GM12892 (cell line): ENCODE results near the gene OGT.
"Not testable (repeated sequence)": the region's sequence is repeated elsewhere in the genome, so short reads cannot be mapped to it uniquely, and the experiment has no call there.

Experiments used
- DNase-seq: peaks from one replicate; pipeline ENCODE4 v3.0.0; 2011; ENCODE audit not compliant: insufficient read length
- FAIRE-seq: peaks from 2 replicates; lab custom pipeline; 2011; peaks lifted over from hg19 to GRCh38; lab: Jason Lieb, UNC
- POLR2A ChIP-seq: IDR thresholded peaks from 2 replicates; pipeline ENCODE4 v1.6.1; 2011; ENCODE audit warnings: low read depth, low read length, control low read depth
- POLR2AphosphoS5 ChIP-seq: IDR thresholded peaks from 2 replicates; pipeline ENCODE4 v1.6.1; 2011; ENCODE audit warnings: low read depth, low read length, control low read depth
- TAF1 ChIP-seq: IDR thresholded peaks from 2 replicates; pipeline ENCODE4 v1.6.1; 2011; ENCODE audit warnings: low read depth, mild to moderate bottlenecking, control low read depth, low read length, borderline replicate concordance

OGT gene

DNA sequence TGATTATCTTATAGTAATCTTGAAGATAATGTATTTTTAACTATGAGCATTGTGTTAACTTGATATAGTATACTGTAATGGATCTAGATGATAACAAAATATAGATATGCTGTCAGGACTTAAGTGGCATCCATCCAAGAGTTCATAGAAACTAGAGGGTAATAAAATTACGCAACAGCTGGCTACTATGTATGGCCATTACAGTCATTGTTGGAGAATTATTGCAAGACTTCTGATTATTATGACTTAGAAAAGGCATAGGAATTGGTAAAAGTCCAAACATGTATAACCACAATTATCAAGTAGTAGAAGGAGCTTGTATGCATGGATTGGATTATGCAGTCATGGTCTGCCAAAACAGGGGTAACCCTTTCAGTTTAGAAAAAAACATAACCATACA lies 9.5 kb downstream of the OGT start:
- TF ChIP-seq TAF1 (no peak), POLR2A (no peak), POLR2AphosphoS5 (no peak)
- no peak for FAIRE-seq
- DNase-seq, result no peak

- no peak for DNase-seq
- FAIRE-seq, result peak; percentile 27
- TF ChIP-seq TAF1 (no peak), POLR2AphosphoS5 (no peak), POLR2A (no peak)
These were observed 9.9 kb downstream of the OGT start for GRCh38 chrX:71542825-71543224.

DNA sequence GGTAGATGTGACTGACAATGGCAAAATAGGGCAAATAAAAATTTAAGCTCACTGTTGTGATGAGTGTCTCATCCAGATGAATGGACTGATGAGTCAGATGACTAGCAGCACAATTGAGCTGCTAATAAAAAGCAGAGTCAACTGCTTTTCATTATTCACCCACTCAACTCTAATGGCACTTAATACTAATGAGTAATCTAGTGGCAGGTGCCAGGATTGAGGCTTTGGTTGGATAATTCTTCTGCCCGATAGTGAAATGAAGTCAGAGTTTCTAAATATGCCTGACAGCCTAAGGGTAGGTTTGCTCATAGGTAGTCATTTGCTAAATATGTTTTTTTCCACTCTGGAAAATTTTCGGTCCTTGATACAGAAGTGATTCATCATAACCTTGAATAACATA lies 10.4 kb downstream of the OGT start:
- TF ChIP-seq POLR2A (no peak), TAF1 (no peak), POLR2AphosphoS5 (no peak)
- FAIRE-seq (no peak), DNase-seq (no peak)

GRCh38 chrX:71545364-71545763 lies 12.5 kb downstream of the OGT start:
- DNase-seq, result no peak
- TF ChIP-seq POLR2AphosphoS5 (no peak), TAF1 (no peak), POLR2A (no peak)
- FAIRE-seq, result no peak

DNA sequence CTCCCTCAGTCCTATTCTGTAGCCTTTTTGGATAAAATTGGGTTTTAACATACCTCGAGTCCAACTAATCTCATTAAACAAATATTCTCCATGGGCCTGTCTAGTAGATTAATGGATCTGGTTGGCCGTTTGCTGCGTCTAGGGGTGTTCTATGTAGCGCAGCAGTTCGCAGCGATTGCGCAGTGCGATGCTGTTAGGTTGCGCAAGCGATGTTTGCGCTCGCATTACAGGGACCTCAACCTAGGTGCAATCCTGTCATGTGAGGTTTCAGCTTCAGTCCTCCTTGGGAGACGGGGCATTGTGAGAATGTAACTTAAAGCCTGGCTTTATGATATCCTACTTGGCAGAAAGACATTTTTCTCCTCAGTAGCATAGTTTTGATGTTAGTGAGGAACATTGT lies 14.0 kb downstream of the OGT start:
- DNase-seq (no peak), FAIRE-seq (no peak)
- no peak for TF ChIP-seq TAF1
- no peak for TF ChIP-seq POLR2A
- no peak for TF ChIP-seq POLR2AphosphoS5

- TF ChIP-seq TAF1 (no peak), POLR2AphosphoS5 (no peak), POLR2A (no peak)
- no peak for DNase-seq
- no peak for FAIRE-seq
These were observed 14.4 kb downstream of the OGT start for GRCh38 chrX:71547339-71547738.

DNA sequence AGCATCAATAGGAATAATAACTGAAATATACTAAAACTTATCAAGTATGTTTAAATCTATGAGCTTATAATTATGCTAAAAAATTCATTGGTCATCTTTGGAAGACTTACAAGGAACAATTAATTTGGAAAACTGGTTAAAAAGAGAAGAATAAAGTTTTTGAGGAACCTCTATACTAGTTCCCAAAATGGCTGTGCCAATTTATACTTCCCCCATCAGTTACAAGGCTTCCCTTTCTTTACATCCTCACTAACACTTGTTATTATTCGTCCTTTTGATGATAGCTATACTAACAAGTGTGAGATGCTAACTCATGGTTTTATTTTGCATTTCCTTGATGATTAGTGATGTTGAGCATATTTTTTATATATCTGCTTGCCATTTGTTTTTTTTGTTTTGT lies 17.1 kb downstream of the OGT start:
- DNase-seq (no peak), FAIRE-seq (no peak)
- no peak for TF ChIP-seq POLR2AphosphoS5
- no peak for TF ChIP-seq POLR2A
- TF ChIP-seq TAF1, result no peak

- TF ChIP-seq POLR2A (no peak), TAF1 (no peak), POLR2AphosphoS5 (no peak)
- DNase-seq (no peak), FAIRE-seq (no peak)
These were observed 17.7 kb downstream of the OGT start for GRCh38 chrX:71550578-71550977.

DNA sequence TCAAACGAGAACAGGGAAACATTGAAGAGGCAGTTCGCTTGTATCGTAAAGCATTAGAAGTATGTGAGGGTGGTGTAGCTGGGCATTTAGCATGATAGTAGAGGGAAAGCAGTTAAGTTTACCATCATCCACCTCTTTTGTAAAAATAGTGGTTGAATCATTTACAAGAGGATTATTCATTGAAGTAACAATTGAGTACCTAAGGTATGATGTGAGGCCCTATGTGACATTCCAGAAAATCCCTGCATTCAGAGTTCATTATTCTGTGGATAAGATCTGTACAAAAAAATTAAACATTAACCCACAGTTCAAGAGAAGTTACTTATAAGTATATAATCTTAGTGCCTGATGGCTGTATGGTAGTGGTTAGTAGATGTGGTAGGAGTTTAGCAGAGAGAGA lies 23.1 kb downstream of the OGT start:
- FAIRE-seq, result no peak
- TF ChIP-seq POLR2AphosphoS5 (no peak), TAF1 (no peak), POLR2A (no peak)
- no peak for DNase-seq

- no peak for FAIRE-seq
- DNase-seq, result no peak
- TF ChIP-seq POLR2AphosphoS5 (no peak), POLR2A (no peak), TAF1 (no peak)
These were observed 26.0 kb downstream of the OGT start for GRCh38 chrX:71558920-71559319.

- FAIRE-seq, DNase-seq: not testable (repeated sequence)
These were observed 26.9 kb downstream of the OGT start for GRCh38 chrX:71559773-71560172.

DNA sequence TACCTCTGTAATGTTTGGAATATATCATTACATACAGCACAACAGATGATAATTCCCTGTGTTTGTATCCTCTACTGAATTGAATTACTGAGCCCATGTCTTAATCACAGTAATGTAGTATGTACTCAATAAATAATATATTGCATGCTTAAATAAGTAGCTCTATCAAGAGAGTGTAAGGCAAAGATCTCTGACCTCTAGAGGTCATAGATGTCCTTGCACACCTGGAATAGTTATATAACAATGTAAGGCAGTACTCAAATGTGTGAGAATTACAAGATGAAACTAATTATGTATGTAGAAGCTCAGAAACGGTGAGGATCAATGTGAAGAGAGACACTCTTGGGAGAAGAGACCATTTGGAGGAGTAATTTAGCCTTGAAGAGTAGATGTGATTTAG lies 31.0 kb downstream of the OGT start:
- FAIRE-seq, result peak; percentile 24
- no peak for TF ChIP-seq POLR2AphosphoS5
- TF ChIP-seq POLR2A, result no peak
- TF ChIP-seq TAF1, result no peak
- no peak for DNase-seq

DNA sequence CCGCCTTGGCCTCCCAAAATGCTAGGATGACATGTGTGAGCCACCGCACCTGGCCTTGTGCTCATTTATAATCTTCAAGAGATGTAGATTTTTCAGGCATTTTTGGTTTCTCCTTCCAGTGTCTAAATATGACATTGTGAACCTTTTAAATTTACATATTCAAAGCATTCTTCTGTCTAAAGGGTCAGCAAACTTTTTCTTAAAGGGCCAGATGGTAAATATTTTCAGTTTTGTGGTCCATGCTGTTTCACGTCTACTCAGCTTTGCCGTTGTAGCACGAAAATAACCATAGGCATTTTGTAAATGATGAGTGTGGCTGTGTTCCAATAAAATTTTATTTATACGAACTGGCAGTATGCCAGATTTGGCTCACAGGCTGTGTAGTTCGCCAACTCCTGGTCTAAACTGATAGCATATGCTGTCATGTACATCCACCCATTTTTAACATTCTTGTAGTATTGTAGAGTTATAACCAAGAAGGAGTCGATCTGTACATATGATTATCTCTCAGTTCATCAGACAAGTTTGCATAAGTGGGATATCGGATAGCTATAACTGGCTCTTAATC lies 32.7 kb downstream of the OGT start:
- TF ChIP-seq POLR2A (no peak), POLR2AphosphoS5 (no peak), TAF1 (no peak)
- DNase-seq (no peak), FAIRE-seq (peak; percentile 44)

DNA sequence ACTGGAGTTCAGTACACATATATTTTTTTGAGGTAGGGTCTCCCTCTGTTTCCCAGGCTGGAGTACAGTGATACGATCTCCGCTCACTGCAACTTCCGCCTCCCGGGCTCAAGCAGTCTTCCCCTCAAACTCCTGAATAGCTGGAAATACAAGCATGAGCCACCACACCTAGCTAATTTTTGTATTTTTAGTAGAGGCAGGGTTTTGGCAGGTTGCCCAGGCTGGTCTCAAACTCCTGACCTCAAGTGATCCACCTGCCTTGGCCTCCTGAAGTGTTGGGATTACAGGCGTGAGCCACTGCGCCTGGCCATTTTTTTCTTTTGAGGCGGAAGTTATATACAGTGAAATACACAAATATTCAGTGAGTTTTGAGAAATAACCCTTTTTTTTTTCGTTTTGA lies 38.5 kb downstream of the OGT start:
- DNase-seq, FAIRE-seq: not testable (repeated sequence)
